HG02798 (cell line): ENCODE measurements around the gene ACKR3.

ENCODE experiments used
- ATAC-seq: cut with Tn5 transposase; IDR thresholded peaks from one replicate; pipeline ENCODE4 v1.9.1; 2021; ENCODE audit warnings: mild to moderate bottlenecking; ENCODE audit not compliant: unreplicated experiment, poor library complexity

ACKR3 gene

DNA sequence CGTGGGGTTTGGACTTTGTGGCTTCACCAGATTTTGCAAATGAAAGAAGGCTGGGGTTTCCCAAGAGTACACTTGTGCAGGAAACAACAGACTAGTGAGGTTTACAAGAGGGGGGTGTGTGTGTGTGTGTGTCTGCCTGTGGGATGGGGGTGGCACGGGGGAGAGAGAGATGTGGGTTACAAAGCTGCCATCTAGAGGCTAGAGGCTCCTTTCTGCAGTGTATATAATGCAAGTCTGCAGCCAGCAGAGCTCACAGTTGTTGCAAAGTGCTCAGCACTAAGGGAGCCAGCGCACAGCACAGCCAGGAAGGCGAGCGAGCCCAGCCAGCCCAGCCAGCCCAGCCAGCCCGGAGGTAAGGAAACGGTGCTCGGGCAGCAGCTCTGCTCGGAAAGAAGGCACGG, at the start of gene ACKR3:
TSS of gene ACKR3 (plus strand) at position 253 of the 401 bp plus-strand sequence. CDS start 10,641 bp downstream, outside the sequence.
- peak; percentile 81 for ATAC-seq

GRCh38 chr2:236521556-236521955, 48.1 kb upstream of the ACKR3 start:
- ATAC-seq = no peak

GRCh38 chr2:236523249-236523648, 46.4 kb upstream of the ACKR3 start:
- ATAC-seq = no peak

DNA sequence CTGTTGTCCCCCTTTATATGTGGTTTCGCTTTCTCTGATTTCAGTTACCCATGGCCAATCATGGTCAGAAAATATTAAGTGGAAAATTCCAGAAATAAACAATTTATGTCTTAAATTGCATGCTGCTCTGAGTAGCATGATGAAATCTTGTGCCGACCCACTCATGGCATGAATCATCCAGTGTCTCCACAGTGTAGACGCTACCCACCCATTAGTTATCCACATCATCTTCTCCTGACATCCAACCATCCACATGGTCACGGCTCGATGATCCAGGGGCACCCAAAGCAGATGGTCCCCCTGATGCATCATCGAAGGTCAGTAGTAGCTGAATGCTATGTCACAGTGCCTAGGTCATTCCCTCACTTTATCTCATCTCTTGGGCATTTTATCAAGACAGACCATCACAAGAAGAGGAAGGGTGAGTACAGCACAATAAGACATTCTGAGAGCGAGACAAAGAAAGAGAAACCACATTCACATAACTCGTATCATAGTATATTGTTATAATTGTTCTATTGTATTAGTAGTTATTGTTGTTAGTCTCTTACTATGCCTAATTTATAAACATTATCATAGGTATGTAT, 44.1 kb upstream of the ACKR3 start:
- no peak for ATAC-seq

- ATAC-seq = no peak
Measured at GRCh38 chr2:236526455-236527158, 43.0 kb upstream of the ACKR3 start.

GRCh38 chr2:236527159-236527630, 42.4 kb upstream of the ACKR3 start:
- ATAC-seq = no peak

DNA sequence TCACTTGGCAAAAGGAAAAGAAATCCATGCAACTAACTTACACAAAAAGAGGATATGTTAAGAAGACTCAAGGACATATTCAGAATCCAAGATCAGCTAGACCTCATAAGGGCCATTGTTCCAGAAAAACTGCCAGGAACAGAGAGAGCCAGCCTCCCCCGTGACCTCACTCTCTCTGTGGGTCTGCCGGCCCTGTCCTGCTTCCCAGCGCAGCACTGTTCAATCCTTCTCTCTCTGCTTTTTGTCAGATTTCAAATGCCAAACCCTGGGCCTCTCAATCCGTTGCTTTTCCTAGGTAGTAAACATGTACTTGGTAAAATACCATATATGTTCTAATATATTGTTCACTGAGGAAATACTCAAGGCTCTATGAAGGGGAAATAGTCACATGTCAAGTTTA, 40.0 kb upstream of the ACKR3 start:
- no peak for ATAC-seq

GRCh38 chr2:236530512-236530911, 39.1 kb upstream of the ACKR3 start:
- ATAC-seq = no peak

DNA sequence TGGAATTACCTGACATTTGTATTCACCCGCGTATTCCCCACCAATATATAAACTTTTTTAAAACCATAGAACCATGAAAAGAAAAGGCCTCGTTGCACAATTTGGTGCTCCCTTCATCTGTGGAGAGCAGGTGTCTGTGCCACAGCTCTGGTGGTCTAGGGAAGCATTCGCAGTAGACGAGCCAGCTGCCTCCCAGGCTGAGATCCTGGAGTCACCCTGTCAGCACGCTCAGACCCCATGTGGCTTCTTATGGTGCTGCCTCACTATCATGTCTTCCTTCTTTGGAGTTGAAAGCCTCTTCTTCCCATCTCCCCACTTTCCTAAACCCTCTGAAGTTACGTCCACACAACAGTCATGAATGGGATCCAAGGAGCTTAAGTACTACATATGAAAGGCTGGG, 38.4 kb upstream of the ACKR3 start:
- no peak for ATAC-seq

GRCh38 chr2:236531996-236532395, 37.6 kb upstream of the ACKR3 start:
- no peak for ATAC-seq

DNA sequence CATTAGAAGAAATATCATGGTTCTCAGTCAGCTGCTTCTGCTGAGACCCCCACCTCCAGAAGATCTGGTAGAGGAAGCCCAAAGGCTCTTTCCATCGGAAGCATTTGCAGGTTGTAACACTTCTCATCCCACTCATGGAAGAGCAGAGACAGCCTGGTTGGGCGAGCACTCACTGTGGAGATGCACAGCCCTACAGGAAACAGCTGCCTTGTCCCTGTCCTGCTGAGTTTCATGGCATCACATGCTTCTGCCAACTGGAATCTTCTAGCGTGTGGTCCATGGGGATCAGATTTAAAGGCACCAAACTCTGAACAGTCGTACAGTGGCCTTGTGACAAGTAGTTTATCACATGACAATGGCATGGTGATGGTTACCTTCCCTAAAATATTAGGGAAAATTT, 36.3 kb upstream of the ACKR3 start:
- no peak for ATAC-seq

- ATAC-seq = no peak
Measured at GRCh38 chr2:236535024-236535423, 34.6 kb upstream of the ACKR3 start.

DNA sequence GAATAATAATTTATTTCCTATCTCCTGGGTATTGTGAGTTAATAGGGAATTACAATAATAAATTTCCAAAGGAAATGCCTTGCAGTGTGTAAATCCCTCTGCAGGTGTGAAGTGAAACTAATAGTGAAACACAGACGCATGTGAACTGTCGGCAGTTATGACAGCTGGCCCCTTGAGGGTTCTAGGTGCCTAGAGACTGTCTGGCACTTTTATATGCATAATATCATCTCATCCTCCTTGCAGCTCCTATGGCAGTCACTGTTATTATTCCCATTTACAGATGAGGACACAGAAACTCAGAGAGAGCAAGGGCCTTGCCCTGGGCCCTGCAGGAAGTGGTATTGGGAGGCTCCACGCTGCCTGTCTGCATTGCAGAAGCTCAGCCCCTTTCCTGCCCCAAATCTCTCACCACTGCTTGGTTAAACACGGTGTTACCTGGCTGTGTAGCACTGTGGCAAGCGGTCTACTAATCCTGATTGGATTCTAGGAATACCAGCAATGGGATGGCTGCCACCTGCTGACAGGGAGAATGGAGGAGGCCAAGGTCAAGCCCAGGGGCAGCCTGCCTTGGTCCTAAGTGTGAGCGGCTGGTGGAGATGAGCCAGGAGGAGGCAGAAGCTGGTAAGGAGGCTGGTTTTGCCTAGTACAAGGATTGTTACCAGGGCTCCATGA, 32.8 kb upstream of the ACKR3 start:
- ATAC-seq = peak; percentile 48

DNA sequence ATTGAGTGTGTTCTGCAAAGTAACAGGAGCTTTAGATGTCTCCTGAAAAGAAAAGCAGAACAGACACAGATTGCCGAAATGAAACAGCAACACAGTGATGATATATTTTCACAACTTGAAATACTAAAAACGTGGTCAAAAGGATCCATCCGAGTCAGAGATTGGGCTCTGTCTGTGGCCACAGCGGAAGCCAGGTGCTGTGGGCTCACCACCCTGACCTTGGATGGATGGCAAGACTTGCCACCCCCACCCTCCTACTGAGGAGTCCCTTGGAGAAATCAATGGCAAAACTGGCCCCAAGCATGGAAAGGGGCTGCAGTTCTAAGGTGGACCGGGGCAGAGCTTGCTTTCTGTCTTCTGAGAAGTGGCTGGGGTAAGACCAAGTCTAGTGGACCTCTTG, 31.4 kb upstream of the ACKR3 start:
- ATAC-seq = peak; percentile 56

DNA sequence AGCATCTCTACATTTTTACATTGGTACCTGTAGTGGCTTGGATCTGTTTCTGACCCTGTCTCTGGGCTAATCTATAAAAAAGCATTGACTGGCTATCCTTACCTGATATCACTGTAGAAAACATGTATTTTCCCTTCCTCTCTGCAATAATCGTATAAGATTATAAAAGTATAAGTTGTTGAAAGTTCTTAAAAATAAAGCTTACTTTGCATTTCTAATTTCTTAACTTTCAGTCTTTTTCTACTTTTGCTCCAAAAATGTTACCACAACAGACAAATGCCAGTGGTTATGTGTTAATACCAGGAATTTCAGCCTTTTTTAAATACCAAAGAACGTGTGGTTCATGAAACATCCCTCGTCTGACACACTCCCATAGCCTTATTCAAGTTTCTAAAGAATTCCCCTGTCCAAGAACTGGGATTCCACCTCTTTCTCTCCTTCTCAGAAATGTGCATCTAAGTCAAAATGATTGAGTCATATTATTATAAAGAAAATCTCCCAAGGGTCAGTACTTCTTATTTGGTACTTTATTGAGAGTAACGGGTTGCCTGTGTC, 28.5 kb upstream of the ACKR3 start:
- no peak for ATAC-seq

DNA sequence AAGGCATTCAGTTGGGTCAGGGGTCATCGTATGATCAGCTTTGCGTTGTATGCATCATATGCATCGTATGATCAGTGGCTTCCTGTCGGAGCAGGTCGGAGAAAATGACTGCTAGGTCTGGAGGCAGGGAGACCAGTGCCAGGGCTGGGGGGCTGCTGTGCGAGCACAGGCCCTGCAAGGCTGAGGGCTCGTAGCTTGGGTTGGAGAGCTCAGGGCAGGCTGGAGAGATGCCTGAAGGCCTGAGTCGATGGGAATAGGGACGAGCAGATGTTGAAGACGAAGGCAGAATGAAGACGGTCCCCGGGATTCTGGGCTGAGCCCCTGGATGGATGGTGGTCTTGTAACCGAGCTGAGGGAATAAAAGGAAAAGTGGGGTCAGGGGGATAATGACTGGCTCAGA, 25.3 kb upstream of the ACKR3 start:
- ATAC-seq = no peak

DNA sequence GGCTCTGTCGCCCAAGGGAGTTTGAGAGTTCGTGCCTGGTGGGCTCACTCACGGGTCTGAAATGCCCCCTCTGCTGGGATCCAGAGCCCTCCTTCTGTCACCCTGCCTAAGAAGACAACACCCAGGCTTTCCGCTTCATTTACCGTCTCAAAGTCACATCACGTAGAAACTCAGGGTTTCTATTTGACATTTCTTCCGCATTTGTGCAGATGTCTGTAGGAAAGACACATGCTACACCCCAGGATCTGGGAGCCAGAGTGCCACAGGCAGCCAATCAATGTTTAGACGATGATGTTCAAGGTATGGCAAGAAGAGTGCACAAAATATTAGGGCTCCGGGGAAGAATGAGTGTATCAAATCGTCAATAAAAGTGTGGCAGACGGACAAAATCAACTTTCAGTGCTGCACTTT, 24.4 kb upstream of the ACKR3 start:
- peak; percentile 39 for ATAC-seq

GRCh38 chr2:236545814-236546480, 23.7 kb upstream of the ACKR3 start:
- peak; percentile 68 for ATAC-seq

DNA sequence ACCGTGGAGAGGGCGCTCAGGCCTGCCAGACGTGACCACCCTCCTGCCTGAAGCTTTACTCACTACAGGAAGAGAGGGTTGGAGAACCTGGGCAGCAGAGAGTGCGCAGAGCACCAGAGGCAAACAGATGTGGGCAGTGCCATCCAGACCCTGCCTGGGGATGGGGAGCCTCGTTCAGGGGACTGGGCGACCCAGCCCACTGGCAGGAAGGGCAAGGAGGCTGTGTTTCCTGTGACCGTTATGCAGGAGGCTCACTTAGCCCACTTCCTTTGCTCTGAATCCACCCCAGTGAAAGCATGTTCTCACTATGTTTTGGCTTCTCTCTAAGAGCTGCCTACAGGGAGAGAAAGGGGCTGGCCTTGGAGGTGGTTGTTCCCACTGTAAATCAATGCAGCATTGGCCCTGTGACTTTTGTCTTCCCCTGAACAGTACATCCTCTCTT, 23.0 kb upstream of the ACKR3 start:
- no peak for ATAC-seq

- ATAC-seq = no peak
Measured at GRCh38 chr2:236547725-236548124, 21.9 kb upstream of the ACKR3 start.
